DMS114 treated with DMSO at 0.1 percent for 48 hours (cell line): Measurements from ENCODE around the gene C14orf132.

Experiments used
- DNase-seq: peaks from one replicate; lab custom pipeline; 2025; ENCODE audit not compliant: unreplicated experiment; lab: John Stamatoyannopoulos, UW

The C14orf132 gene

GRCh38 chr14:96117960-96118359 lies 78.8 kb downstream of the C14orf132 start:
- no peak for DNase-seq

- no peak for DNase-seq
Observed at GRCh38 chr14:96118391-96118790, 79.2 kb downstream of the C14orf132 start.

- DNase-seq, result no peak
Observed at GRCh38 chr14:96119947-96120346, 80.8 kb downstream of the C14orf132 start.

GRCh38 chr14:96120392-96120791 lies 81.2 kb downstream of the C14orf132 start:
- no peak for DNase-seq

- DNase-seq, result no peak
Observed at GRCh38 chr14:96120941-96121340, 81.8 kb downstream of the C14orf132 start.

- DNase-seq, result no peak
Observed at GRCh38 chr14:96121660-96122395, 82.7 kb downstream of the C14orf132 start.

GRCh38 chr14:96122496-96122895 lies 83.3 kb downstream of the C14orf132 start:
- no peak for DNase-seq

GRCh38 chr14:96125536-96125935 lies 86.4 kb downstream of the C14orf132 start:
- no peak for DNase-seq

- DNase-seq, result no peak
Observed at GRCh38 chr14:96126339-96126782, 87.2 kb downstream of the C14orf132 start.

GRCh38 chr14:96126783-96127271 lies 87.7 kb downstream of the C14orf132 start:
- DNase-seq, result no peak

- DNase-seq, result no peak
Observed at GRCh38 chr14:96129128-96129736, 90.1 kb downstream of the C14orf132 start.

GRCh38 chr14:96130391-96130790 lies 91.2 kb downstream of the C14orf132 start:
- DNase-seq, result no peak

GRCh38 chr14:96130854-96131253 lies 91.7 kb downstream of the C14orf132 start:
- DNase-seq, result no peak

- no peak for DNase-seq
Observed at GRCh38 chr14:96131836-96132235, 92.7 kb downstream of the C14orf132 start.

- no peak for DNase-seq
Observed at GRCh38 chr14:96134508-96134907, 95.3 kb downstream of the C14orf132 start.

GRCh38 chr14:96135285-96135684 lies 96.1 kb downstream of the C14orf132 start:
- DNase-seq, result no peak

- no peak for DNase-seq
Observed at GRCh38 chr14:96136371-96137005, 97.3 kb downstream of the C14orf132 start.

- no peak for DNase-seq
Observed at GRCh38 chr14:96138241-96138640, 99.1 kb downstream of the C14orf132 start.

- no peak for DNase-seq
Observed at GRCh38 chr14:96139169-96139568, 100.0 kb downstream of the C14orf132 start.

- DNase-seq, result no peak
Observed at GRCh38 chr14:96139879-96140278, 100.7 kb downstream of the C14orf132 start.

GRCh38 chr14:96140952-96141351 lies 101.8 kb downstream of the C14orf132 start:
- no peak for DNase-seq
